Osteoblast (primary cell): Measurements from ENCODE around the gene SLC16A10. TPM values are rescaled to one million over a fixed set of nuclear protein-coding genes. Genes with fewer than 3 reads are reported as not detected.
"Not testable (repeated sequence)": the region's sequence is repeated elsewhere in the genome, so short reads cannot be mapped to it uniquely, and the experiment has no call there.

ENCODE experiments used
- DNase-seq: peaks from one replicate; pipeline ENCODE4 v3.0.0; 2011; ENCODE audit warnings: low spot score, mixed read lengths; ENCODE audit not compliant: insufficient read length; ENCODE audit errors: missing footprints
- H2AFZ ChIP-seq: 2 replicates; pipeline ENCODE4 v1.6.0; 2011; ENCODE audit warnings: mild to moderate bottlenecking, low read length
- H3K27ac ChIP-seq: 2 replicates; pipeline ENCODE4 v1.5.1; 2011; ENCODE audit warnings: mild to moderate bottlenecking, low read depth, low read length, moderate library complexity
- H3K27me3 ChIP-seq: 2 replicates; pipeline ENCODE4 v1.6.0; 2012; ENCODE audit warnings: mild to moderate bottlenecking, control low read depth, inconsistent platforms, low read length, moderate library complexity; ENCODE audit not compliant: insufficient read depth
- H3K36me3 ChIP-seq: 2 replicates; pipeline ENCODE4 v1.5.1; 2011; ENCODE audit warnings: mild to moderate bottlenecking, low read length, control low read depth, moderate library complexity; ENCODE audit not compliant: insufficient read depth
- H3K4me1 ChIP-seq: 2 replicates; pipeline ENCODE4 v1.5.1; 2011; ENCODE audit warnings: mild to moderate bottlenecking, low read length, control low read depth, moderate library complexity; ENCODE audit not compliant: insufficient read depth
- H3K4me2 ChIP-seq: 2 replicates; pipeline ENCODE4 v1.6.0; 2011; ENCODE audit warnings: mild to moderate bottlenecking, low read length; ENCODE audit not compliant: insufficient read depth
- H3K4me3 ChIP-seq: fragments of 200-600 bp; sonication (generic); 3 replicates; pipeline ENCODE4 v1.5.1; 2012; ENCODE audit warnings: mild to moderate bottlenecking, low read length, inconsistent platforms; ENCODE audit not compliant: insufficient read depth
- H3K79me2 ChIP-seq: 2 replicates; pipeline ENCODE4 v1.6.0; 2012; ENCODE audit warnings: mild to moderate bottlenecking, low read length, control low read depth, inconsistent platforms; ENCODE audit not compliant: insufficient read depth
- H3K9me3 ChIP-seq: 2 replicates; pipeline ENCODE4 v1.5.1; 2011; ENCODE audit warnings: low read depth, low read length, control low read depth
- H4K20me1 ChIP-seq: 2 replicates; pipeline ENCODE4 v1.6.0; 2012; ENCODE audit warnings: mild to moderate bottlenecking, low read length, control low read depth; ENCODE audit not compliant: insufficient read depth
- CTCF ChIP-seq: IDR thresholded peaks from 2 replicates; pipeline ENCODE4 v1.5.1; 2011; ENCODE audit warnings: mild to moderate bottlenecking, low read depth, low read length, moderate library complexity; ENCODE audit errors: extremely low read depth
- total RNA-seq: library from RNA; depleted of rRNA; stranded (reverse); fragments of >200 nt; gene quantifications from 2 replicates; pipeline ENCODE4 v1.2.3, GENCODE V29; 2012

Gene SLC16A10
- total RNA-seq, 1 donor, result under 0.01 TPM

GRCh38 chr6:111122458-111123286 lies 35.4 kb downstream of the SLC16A10 start:
- Histone ChIP-seq H2AFZ (no peak overlapping the region), H3K27ac (no peak overlapping the region), H3K4me2 (no peak overlapping the region), H3K4me1 (no peaks in the 10 kb centered on the region), H3K9me3 (no peaks in the 10 kb centered on the region), H3K79me2 (no peaks in the 10 kb centered on the region), H4K20me1 (no peaks in the 10 kb centered on the region), H3K4me3 (no peak overlapping the region), H3K27me3 (peaks cover 7% of the 10 kb centered on the region), H3K36me3 (no peaks in the 10 kb centered on the region)
- no peak for TF ChIP-seq CTCF
- no peak for DNase-seq

- Histone ChIP-seq H2AFZ (no peak overlapping the region), H3K4me1 (no peaks in the 10 kb centered on the region), H3K9me3 (no peaks in the 10 kb centered on the region), H3K27me3 (peaks cover 9% of the 10 kb centered on the region), H3K27ac (no peak overlapping the region), H3K36me3 (no peaks in the 10 kb centered on the region), H4K20me1 (no peaks in the 10 kb centered on the region), H3K79me2 (no peaks in the 10 kb centered on the region), H3K4me3 (no peak overlapping the region), H3K4me2 (no peak overlapping the region)
- no peak for DNase-seq
- no peak for TF ChIP-seq CTCF
Measured at GRCh38 chr6:111124406-111124805, 37.1 kb downstream of the SLC16A10 start.

- Histone ChIP-seq H2AFZ (no peak overlapping the region), H3K27ac (no peak overlapping the region), H3K36me3 (no peaks in the 10 kb centered on the region), H3K27me3 (peaks cover 9% of the 10 kb centered on the region), H4K20me1 (no peaks in the 10 kb centered on the region), H3K79me2 (no peaks in the 10 kb centered on the region), H3K4me3 (no peak overlapping the region), H3K4me1 (no peaks in the 10 kb centered on the region), H3K9me3 (no peaks in the 10 kb centered on the region), H3K4me2 (no peak overlapping the region)
- TF ChIP-seq CTCF, result no peak
- DNase-seq, result no peak
Measured at GRCh38 chr6:111129013-111129412, 41.7 kb downstream of the SLC16A10 start.

GRCh38 chr6:111131018-111131417 lies 43.7 kb downstream of the SLC16A10 start:
- H2AFZ ChIP-seq, DNase-seq, H3K9me3 ChIP-seq, H3K4me2 ChIP-seq, H3K27ac ChIP-seq, H3K27me3 ChIP-seq, H3K4me1 ChIP-seq, H4K20me1 ChIP-seq, H3K36me3 ChIP-seq, H3K4me3 ChIP-seq, H3K79me2 ChIP-seq: not testable (repeated sequence)

- not testable (repeated sequence) for H3K79me2 ChIP-seq, H3K4me1 ChIP-seq, H3K36me3 ChIP-seq, H2AFZ ChIP-seq, H4K20me1 ChIP-seq, H3K9me3 ChIP-seq, H3K4me2 ChIP-seq, H3K4me3 ChIP-seq, H3K27me3 ChIP-seq, DNase-seq, H3K27ac ChIP-seq
Measured at GRCh38 chr6:111132669-111133068, 45.4 kb downstream of the SLC16A10 start.

- not testable (repeated sequence) for H4K20me1 ChIP-seq, DNase-seq, H3K4me3 ChIP-seq, H3K36me3 ChIP-seq, H3K27me3 ChIP-seq, H3K27ac ChIP-seq, H3K4me2 ChIP-seq, H2AFZ ChIP-seq, H3K4me1 ChIP-seq, H3K79me2 ChIP-seq, H3K9me3 ChIP-seq
Measured at GRCh38 chr6:111134236-111134869, 47.0 kb downstream of the SLC16A10 start.
